Thoracic aorta (tissue), 2 donors: ENCODE data around the gene TLR3. TPM values are rescaled to one million over a fixed set of nuclear protein-coding genes. Genes with fewer than 3 reads are reported as not detected.

Experiments used
- ATAC-seq: fragments of 150-250 bp; one replicate; pipeline ENCODE4 v1.8.0; 2017; ENCODE audit warnings: low read depth; ENCODE audit not compliant: insufficient number of reproducible peaks, low FRiP score
- DNase-seq: peaks from one replicate; pipeline ENCODE4 v3.0.0-alpha.2; 2020; ENCODE audit warnings: low spot score
- H3K27ac ChIP-seq, 2 donors: fragments of 200-600 bp; sonication (generic); 1 replicate in 1 of 2; 2 replicates in 1 of 2; pipeline ENCODE4 v1.5.1; 2016; ENCODE audit warnings: mild to moderate bottlenecking in 2 of 2, moderate library complexity in 2 of 2
- H3K27me3 ChIP-seq: fragments of 200-600 bp; sonication (generic); replicated peaks from 2 replicates; pipeline ENCODE4 v1.6.0; 2016; ENCODE audit warnings: mild to moderate bottlenecking; ENCODE audit not compliant: insufficient read depth
- H3K36me3 ChIP-seq: fragments of 200-600 bp; sonication (generic); one replicate; pipeline ENCODE4 v1.5.1; 2016
- H3K4me1 ChIP-seq, 2 donors: fragments of 200-600 bp; sonication (generic); 1 replicate in 1 of 2; 2 replicates in 1 of 2; pipeline versions ENCODE4 v1.5.1 to v1.6.0; 2016; ENCODE audit warnings: low read depth in 2 of 2, mild to moderate bottlenecking in 1 of 2; ENCODE audit not compliant: control insufficient read depth in 1 of 2
- H3K4me3 ChIP-seq: fragments of 200-600 bp; sonication (generic); 2 replicates; pipeline ENCODE4 v1.5.1; 2016; ENCODE audit warnings: mild to moderate bottlenecking
- H3K9me3 ChIP-seq: fragments of 200-600 bp; sonication (generic); 2 replicates; pipeline ENCODE4 v1.5.1; 2016
- CTCF ChIP-seq: fragments of 200-600 bp; sonication (generic); IDR thresholded peaks from one replicate; pipeline ENCODE4 v1.5.1; 2019; ENCODE audit warnings: antibody characterized with exemption
- total RNA-seq, 2 donors: library from RNA; depleted of rRNA; stranded (reverse); fragments of >200 nt; gene quantifications; one replicate each; pipeline versions ENCODE4 v1.1.0 to v1.2.3, GENCODE V29; 2016

Gene TLR3
- total RNA-seq, 2 donors from 2014 or later = 3.5 to 5.7 TPM

GRCh38 chr4:186069729-186070128 lies 773 bp downstream of the TLR3 start:
- no peaks in the 10 kb centered on the region for H3K9me3 ChIP-seq
- no peaks in the 10 kb centered on the region for H3K36me3 ChIP-seq
- no peaks in the 10 kb centered on the region for H3K27me3 ChIP-seq
- H3K27ac ChIP-seq = no peak overlapping the region
- DNase-seq (no peak), ATAC-seq (no peak)
- TF ChIP-seq CTCF = no peak
- H3K4me1 ChIP-seq = peaks cover 0 to 7% of the 10 kb centered on the region in 2 donors
- H3K4me3 ChIP-seq = peak overlapping the region; percentile 76

GRCh38 chr4:186072516-186072915 lies 3.6 kb downstream of the TLR3 start:
- DNase-seq = no peak
- TF ChIP-seq CTCF = no peak
- H3K4me1 ChIP-seq = peaks cover 0 to 7% of the 10 kb centered on the region in 2 donors
- H3K4me3 ChIP-seq = no peak overlapping the region
- no peaks in the 10 kb centered on the region for H3K27me3 ChIP-seq
- ATAC-seq = no peak
- no peaks in the 10 kb centered on the region for H3K9me3 ChIP-seq
- H3K36me3 ChIP-seq = no peaks in the 10 kb centered on the region
- no peak overlapping the region for H3K27ac ChIP-seq

GRCh38 chr4:186074189-186074588 lies 5.2 kb downstream of the TLR3 start:
- no peak for DNase-seq
- no peak overlapping the region for H3K27ac ChIP-seq
- H3K9me3 ChIP-seq = no peaks in the 10 kb centered on the region
- ATAC-seq = no peak
- H3K27me3 ChIP-seq = no peaks in the 10 kb centered on the region
- no peak overlapping the region for H3K4me3 ChIP-seq
- peaks cover 0 to 7% of the 10 kb centered on the region in 2 donors for H3K4me1 ChIP-seq
- no peak for TF ChIP-seq CTCF
- no peaks in the 10 kb centered on the region for H3K36me3 ChIP-seq

GRCh38 chr4:186078981-186079638 lies 10.2 kb downstream of the TLR3 start:
- DNase-seq (no peak), ATAC-seq (no peak)
- H3K4me3 ChIP-seq = no peak overlapping the region
- no peak for TF ChIP-seq CTCF
- no peaks in the 10 kb centered on the region for H3K4me1 ChIP-seq
- no peaks in the 10 kb centered on the region for H3K9me3 ChIP-seq
- H3K36me3 ChIP-seq = no peaks in the 10 kb centered on the region
- H3K27ac ChIP-seq = no peak overlapping the region
- no peaks in the 10 kb centered on the region for H3K27me3 ChIP-seq

- no peaks in the 10 kb centered on the region for H3K27me3 ChIP-seq
- H3K27ac ChIP-seq = no peak overlapping the region
- DNase-seq (no peak), ATAC-seq (no peak)
- H3K36me3 ChIP-seq = no peaks in the 10 kb centered on the region
- no peak for TF ChIP-seq CTCF
- H3K9me3 ChIP-seq = no peaks in the 10 kb centered on the region
- no peak overlapping the region for H3K4me3 ChIP-seq
- no peaks in the 10 kb centered on the region for H3K4me1 ChIP-seq
Observed at GRCh38 chr4:186079694-186080093, 10.7 kb downstream of the TLR3 start.
